Measurements from ENCODE around the gene LTBP2.

The LTBP2 gene

DNA sequence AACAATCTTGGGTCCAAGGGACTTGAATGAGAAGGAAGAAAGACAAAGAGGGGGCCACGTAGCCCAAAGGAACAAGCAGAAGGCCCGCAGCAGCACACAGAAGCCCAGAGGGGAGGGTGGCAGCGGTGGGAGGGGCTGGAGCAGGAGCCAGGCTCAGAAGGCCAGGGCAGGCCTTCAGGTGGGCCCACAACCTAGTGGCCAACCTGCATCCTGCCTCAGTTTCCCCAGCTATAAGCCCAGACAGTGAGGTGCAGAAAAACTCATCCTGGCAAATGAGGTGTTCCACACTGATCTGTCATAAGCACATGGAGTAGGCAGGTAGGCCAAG is 34.1 kb downstream of the LTBP2 start:
- no peak overlapping the region for H3K4me3 ChIP-seq (ENCODE audit: low read depth, low read length)
- TF ChIP-seq CTCF (IDR thresholded peaks at IDR 0.05; ENCODE audit: borderline replicate concordance, insufficient read depth, low read depth, low read length), result no peak

- no peak for TF ChIP-seq CTCF (IDR thresholded peaks at IDR 0.05; ENCODE audit: borderline replicate concordance, insufficient read depth, low read depth, low read length)
- no peak overlapping the region for H3K4me3 ChIP-seq (ENCODE audit: low read depth, low read length)
Observed at GRCh38 chr14:74577247-74577947, 34.6 kb downstream of the LTBP2 start.

DNA sequence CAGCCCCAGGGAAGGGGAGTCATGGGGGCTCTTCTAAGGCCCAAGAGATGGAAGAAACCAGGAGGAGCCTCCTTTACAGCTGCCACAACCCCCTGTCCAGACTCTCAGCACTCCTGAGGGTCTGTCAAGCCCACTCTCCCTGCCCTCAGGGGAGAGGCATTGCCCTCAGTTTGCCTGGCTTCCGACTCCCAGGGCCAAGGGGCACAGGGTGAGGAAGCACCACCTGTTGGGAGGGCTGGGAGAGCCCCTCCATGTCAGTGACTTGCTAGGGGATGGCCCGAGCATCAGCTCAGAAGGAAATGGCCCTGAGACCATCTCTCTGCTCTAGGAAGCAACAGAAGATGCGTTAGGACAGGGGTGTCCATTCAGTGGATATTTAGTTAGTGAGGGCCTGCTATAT is 36.1 kb downstream of the LTBP2 start:
- no peak overlapping the region for H3K4me3 ChIP-seq (ENCODE audit: low read depth, low read length)
- no peak for TF ChIP-seq CTCF (IDR thresholded peaks at IDR 0.05; ENCODE audit: borderline replicate concordance, insufficient read depth, low read depth, low read length)

GRCh38 chr14:74575507-74575906 is 36.5 kb downstream of the LTBP2 start:
- TF ChIP-seq CTCF (IDR thresholded peaks at IDR 0.05; ENCODE audit: borderline replicate concordance, insufficient read depth, low read depth, low read length), result no peak
- no peak overlapping the region for H3K4me3 ChIP-seq (ENCODE audit: low read depth, low read length)

GRCh38 chr14:74574706-74575105 is 37.3 kb downstream of the LTBP2 start:
- H3K4me3 ChIP-seq (ENCODE audit: low read depth, low read length), result no peak overlapping the region
- TF ChIP-seq CTCF (IDR thresholded peaks at IDR 0.05; ENCODE audit: borderline replicate concordance, insufficient read depth, low read depth, low read length), result no peak

DNA sequence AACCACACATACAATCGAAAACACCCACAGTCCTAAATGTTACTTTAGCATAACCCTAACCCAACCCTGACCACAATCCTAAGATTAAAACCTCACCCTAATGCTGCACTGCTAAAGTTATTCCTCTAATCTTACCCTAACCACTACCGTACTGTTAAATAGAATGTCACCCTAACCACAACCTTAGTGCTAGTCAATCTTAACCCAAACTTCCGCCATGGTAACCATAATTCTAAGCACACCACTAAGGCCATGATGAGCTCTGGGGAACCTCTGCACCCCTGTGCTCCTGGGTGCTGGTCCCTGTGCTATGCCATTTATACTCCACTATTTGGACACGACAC is 38.0 kb downstream of the LTBP2 start:
- no peak for TF ChIP-seq CTCF (IDR thresholded peaks at IDR 0.05; ENCODE audit: borderline replicate concordance, insufficient read depth, low read depth, low read length)
- H3K4me3 ChIP-seq (ENCODE audit: low read depth, low read length), result no peak overlapping the region

DNA sequence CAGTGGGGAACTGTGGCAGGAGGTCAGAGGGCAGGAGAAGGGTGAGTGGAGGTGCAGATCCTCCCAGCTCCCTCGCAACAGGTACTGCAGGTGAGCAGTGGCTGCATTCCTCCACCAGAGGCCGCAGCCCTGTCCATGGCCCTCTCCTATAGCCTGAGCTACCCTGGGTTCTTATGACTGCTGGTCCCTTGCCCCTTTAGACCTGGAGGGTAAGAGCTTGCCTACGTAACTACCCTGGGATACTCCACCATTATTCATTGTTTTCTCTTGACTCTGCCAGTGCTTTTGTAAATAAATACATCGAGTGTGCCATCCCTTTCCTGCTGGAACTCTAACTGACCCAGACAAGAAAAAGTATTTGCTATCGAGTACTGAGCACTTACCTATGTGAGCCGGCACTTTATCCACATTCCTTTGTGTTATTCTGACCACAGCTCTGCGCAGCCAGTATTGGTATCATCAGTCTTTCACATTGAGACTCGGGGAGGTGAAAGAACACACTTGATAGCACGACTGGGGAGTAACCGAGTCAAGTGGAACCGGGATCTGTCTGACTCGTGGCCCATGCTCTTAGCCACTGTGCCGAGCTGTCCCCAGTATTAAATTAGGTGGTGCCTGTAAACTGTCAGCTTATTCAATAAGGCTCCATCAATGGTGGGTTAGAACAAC is 38.5 kb downstream of the LTBP2 start:
- no peak overlapping the region for H3K4me3 ChIP-seq (ENCODE audit: low read depth, low read length)
- TF ChIP-seq CTCF (IDR thresholded peaks at IDR 0.05; ENCODE audit: borderline replicate concordance, insufficient read depth, low read depth, low read length), result peak; percentile 40; the same call in 1 of the 2 replicates
